IMR-90 (cell line): Measurements from ENCODE around the gene MSI1. TPM values are rescaled to one million over a fixed set of nuclear protein-coding genes. Genes with fewer than 3 reads are reported as not detected.

Experiments used
- ATAC-seq: fragments of 200-7000 bp; cut with Tn5 transposase; 2 replicates; pipeline ENCODE4 v1.9.1; 2020; ENCODE audit warnings: low read depth, mild to moderate bottlenecking, moderate library complexity
- BruUV-seq: library from RNA; stranded (reverse); fragments of 400-500 nt; replicated peaks from 2 replicates; lab custom pipeline; 2021; lab: Mats Ljungman, UMichigan
- CTCF ChIA-PET: fragments of 300-600 bp; formaldehyde crosslinking; extraction: SDS; loops from one replicate; lab custom pipeline; 2021; ENCODE audit warnings: antibody characterized with exemption; lab: Yijun Ruan, JAX
- POLR2A ChIA-PET: fragments of 300-600 bp; sonication (Branson Sonifier 250); formaldehyde crosslinking; loops from one replicate; lab custom pipeline; 2022; ENCODE audit warnings: antibody characterized with exemption; ENCODE audit not compliant: unreplicated experiment; lab: Charles Lee
- DNase-seq: peaks from one replicate; pipeline ENCODE4 v3.0.0; 2013
- H2AFZ ChIP-seq: replicated peaks from 2 replicates; pipeline ENCODE3; 2013; ENCODE audit warnings: low read length, mild to moderate bottlenecking; ENCODE audit not compliant: poor library complexity
- H2AK5ac ChIP-seq: 2 replicates; pipeline ENCODE4 v1.6.1; 2013; ENCODE audit warnings: low read depth, low read length, inconsistent platforms
- H2AK9ac ChIP-seq: replicated peaks from 2 replicates; pipeline ENCODE3; 2013; ENCODE audit warnings: mild to moderate bottlenecking, low read depth, low read length, moderate library complexity; ENCODE audit not compliant: poor library complexity
- H2BK120ac ChIP-seq: 2 replicates; pipeline ENCODE4 v1.6.1; 2013; ENCODE audit warnings: low read depth, low read length, inconsistent platforms
- H2BK15ac ChIP-seq: 3 replicates; pipeline ENCODE4 v1.6.1; 2013; ENCODE audit warnings: low read depth, low read length, inconsistent platforms
- H2BK20ac ChIP-seq: 2 replicates; pipeline ENCODE4 v1.6.1; 2013; ENCODE audit warnings: low read depth, mild to moderate bottlenecking, inconsistent platforms, low read length, moderate library complexity
- H2BK5ac ChIP-seq: 2 replicates; pipeline ENCODE4 v1.6.1; 2013; ENCODE audit warnings: mild to moderate bottlenecking, low read depth, low read length, inconsistent platforms; ENCODE audit not compliant: poor library complexity, severe bottlenecking
- H3K14ac ChIP-seq: replicated peaks from 2 replicates; pipeline ENCODE4 v1.6.1; 2013; ENCODE audit warnings: low read depth, low read length, inconsistent platforms
- H3K18ac ChIP-seq: 2 replicates; pipeline ENCODE4 v1.6.1; 2013; ENCODE audit warnings: low read depth, low read length, control low read depth
- H3K23ac ChIP-seq: 2 replicates; pipeline ENCODE4 v1.6.1; 2013; ENCODE audit warnings: low read depth, low read length, inconsistent platforms
- H3K27ac ChIP-seq: 2 replicates; pipeline ENCODE4 v1.5.1; 2013; ENCODE audit warnings: mild to moderate bottlenecking, control low read depth, low read length; ENCODE audit not compliant: insufficient read depth
- H3K27me3 ChIP-seq: 2 replicates; pipeline ENCODE4 v1.6.1; 2013; ENCODE audit warnings: low read length; ENCODE audit not compliant: control insufficient read depth, insufficient read depth
- H3K36me3 ChIP-seq: 2 replicates; pipeline ENCODE4 v1.6.1; 2013; ENCODE audit warnings: low read length, mixed read lengths; ENCODE audit not compliant: control insufficient read depth, insufficient read depth
- H3K4ac ChIP-seq: 2 replicates; pipeline ENCODE4 v1.6.1; 2013; ENCODE audit warnings: low read depth, low read length, inconsistent platforms
- H3K4me1 ChIP-seq: 2 replicates; pipeline ENCODE4 v1.6.1; 2013; ENCODE audit warnings: low read length, mixed read lengths; ENCODE audit not compliant: control insufficient read depth, insufficient read depth
- H3K4me2 ChIP-seq: 2 replicates; pipeline ENCODE4 v1.6.1; 2013; ENCODE audit warnings: low read depth, mild to moderate bottlenecking, control low read depth, low read length, moderate library complexity
- H3K4me3 ChIP-seq: 2 replicates; pipeline ENCODE4 v1.5.1; 2013; ENCODE audit warnings: low read depth, mild to moderate bottlenecking, control low read depth, low read length, moderate library complexity; ENCODE audit not compliant: insufficient read depth
- H3K56ac ChIP-seq: 2 replicates; pipeline ENCODE4 v1.6.1; 2013; ENCODE audit warnings: low read length, inconsistent platforms; ENCODE audit not compliant: insufficient read depth; ENCODE audit errors: extremely low read depth
- H3K79me1 ChIP-seq, 2 experiments: 2 replicates each; pipeline ENCODE4 v1.6.1; 2013; ENCODE audit warnings: low read length in 2 of 2, inconsistent platforms in 1 of 2, low read depth in 1 of 2
- H3K9ac ChIP-seq: 2 replicates; pipeline ENCODE4 v1.6.1; 2013; ENCODE audit warnings: low read depth, low read length, control low read depth
- H3K9me1 ChIP-seq: 2 replicates; pipeline ENCODE4 v1.6.1; 2013; ENCODE audit warnings: low read length, inconsistent platforms; ENCODE audit not compliant: insufficient read depth
- H3K9me3 ChIP-seq: 2 replicates; pipeline ENCODE4 v1.6.1; 2013; ENCODE audit warnings: low read length; ENCODE audit not compliant: control insufficient read depth, insufficient read depth
- H4K20me1 ChIP-seq: 2 replicates; pipeline ENCODE4 v1.6.1; 2013; ENCODE audit warnings: low read length, inconsistent platforms; ENCODE audit not compliant: insufficient read depth
- H4K5ac ChIP-seq: 2 replicates; pipeline ENCODE4 v1.6.1; 2013; ENCODE audit warnings: mild to moderate bottlenecking, low read depth, low read length, control low read depth
- H4K8ac ChIP-seq, 2 experiments: 2 replicates each; pipeline ENCODE4 v1.6.1; 2013; ENCODE audit warnings: low read depth in 2 of 2, low read length in 2 of 2, control low read depth in 1 of 2, inconsistent platforms in 1 of 2
- H4K91ac ChIP-seq: 2 replicates; pipeline ENCODE4 v1.6.1; 2013; ENCODE audit warnings: low read depth, low read length, inconsistent platforms; ENCODE audit not compliant: insufficient read depth
- BHLHE40 ChIP-seq: fragments of 150-350 bp; IDR thresholded peaks from 2 replicates; pipeline ENCODE4 v1.6.1; 2016; ENCODE audit warnings: mild to moderate bottlenecking, low read depth, low read length
- CTCF ChIP-seq: conservative IDR thresholded peaks from 2 replicates; pipeline ENCODE4 v1.5.1; 2012; ENCODE audit warnings: mild to moderate bottlenecking, low read depth, low read length, improper control_type of control experiment
- ELK1 ChIP-seq: fragments of 150-350 bp; IDR thresholded peaks from 2 replicates; pipeline ENCODE4 v1.6.1; 2016; ENCODE audit warnings: low read depth, mild to moderate bottlenecking, low read length, moderate library complexity, borderline replicate concordance
- FOS ChIP-seq: fragments of 150-350 bp; IDR thresholded peaks from 2 replicates; pipeline ENCODE4 v1.6.1; 2016; ENCODE audit warnings: low read depth, low read length
- MAZ ChIP-seq: IDR thresholded peaks from 2 replicates; pipeline ENCODE4 v1.6.1; 2012; ENCODE audit warnings: low read depth, mild to moderate bottlenecking, low read length, improper control_type of control experiment, moderate library complexity, borderline replicate concordance
- MXI1 ChIP-seq: IDR thresholded peaks from 2 replicates; pipeline ENCODE4 v1.6.1; 2012; ENCODE audit warnings: low read depth, mild to moderate bottlenecking, low read length, moderate library complexity, borderline replicate concordance
- RCOR1 ChIP-seq: IDR thresholded peaks from 2 replicates; pipeline ENCODE4 v1.6.1; 2012; ENCODE audit warnings: mild to moderate bottlenecking, low read length, improper control_type of control experiment; ENCODE audit not compliant: insufficient replicate concordance
- RFX5 ChIP-seq: IDR thresholded peaks from 2 replicates; pipeline ENCODE4 v1.8.0; 2012; ENCODE audit warnings: low read depth, mild to moderate bottlenecking, low read length, moderate library complexity
- SMC3 ChIP-seq: fragments of 150-350 bp; IDR thresholded peaks from 2 replicates; pipeline ENCODE4 v1.6.1; 2016; ENCODE audit warnings: low read depth, mild to moderate bottlenecking, antibody characterized with exemption, low read length, moderate library complexity
- USF2 ChIP-seq: fragments of 150-350 bp; IDR thresholded peaks from 2 replicates; pipeline ENCODE4 v1.6.1; 2017; ENCODE audit warnings: mild to moderate bottlenecking, antibody characterized with exemption, low read length, low read depth
- WGBS, 2 experiments: methylation state at CpG; one replicate each; pipeline versions ENCODE4 v1.1.5 to v1.1.7; 2013; ENCODE audit warnings: missing lambda C conversion rate in 2 of 2; ENCODE audit not compliant: insufficient read length in 1 of 2; ENCODE audit errors: extremely low coverage in 2 of 2; 5-methylcytosine and 5-hydroxymethylcytosine counted together
- dilution Hi-C: fragments of 300-500 bp; cut with HindIII; formaldehyde crosslinking; loops from one replicate; pipeline ENCODE4 v1.14.3; 2018; ENCODE audit warnings: low sequenced_read_pairs; ENCODE audit not compliant: unreplicated experiment
- in situ Hi-C: fragments of 300-500 bp; cut with MboI; formaldehyde crosslinking; loops from 3 replicates; pipeline ENCODE4 v1.14.3; 2019; ENCODE audit warnings: low sequenced_read_pairs, inconsistent platforms, mixed read lengths
- intact Hi-C: fragments of 100-400 bp; cut with micrococcal nuclease; formaldehyde crosslinking; loops from 2 replicates; pipeline ENCODE4 v1.10.0; 2022
- polyA plus RNA-seq, 3 experiments: library from polyadenylated mRNA; depleted of rRNA; stranded (reverse); fragments of >200 nt; gene quantifications; 2 replicates each; pipeline ENCODE4 v1.2.3, GENCODE V29; 2012; ENCODE audit warnings: low replicate concordance in 1 of 3
- total RNA-seq: library from RNA; depleted of rRNA; stranded (reverse); fragments of >200 nt; gene quantifications from 2 replicates; pipeline ENCODE4 v1.2.3, GENCODE V29; 2012

Gene MSI1
- total and polyA plus RNA-seq, 2 of the 4 experiments (the other 2 are of a cell fraction) = not detected

- Histone ChIP-seq H4K8ac (no peak overlapping the region), H4K20me1 (no peaks in the 10 kb centered on the region), H2BK120ac (no peak overlapping the region), H3K14ac (no peak overlapping the region), H2AK5ac (no peak overlapping the region), H3K4me2 (no peak overlapping the region), H3K79me1 (no peaks in the 10 kb centered on the region), H3K27me3 (peaks cover 39% of the 10 kb centered on the region), H4K91ac (no peak overlapping the region), H3K4me1 (no peaks in the 10 kb centered on the region), H3K9me1 (no peaks in the 10 kb centered on the region), H2AK9ac (no peak overlapping the region), H3K23ac (no peak overlapping the region), H2BK20ac (no peak overlapping the region), H3K18ac (no peak overlapping the region), H3K4me3 (no peak overlapping the region), H2BK15ac (no peak overlapping the region), H3K9ac (no peak overlapping the region), H3K27ac (no peak overlapping the region), H2BK5ac (no peak overlapping the region), H3K36me3 (no peaks in the 10 kb centered on the region), H2AFZ (no peak overlapping the region), H4K5ac (no peak overlapping the region), H3K56ac (no peak overlapping the region), H3K4ac (no peak overlapping the region), H3K9me3 (no peaks in the 10 kb centered on the region)
- no TSS peak for BruUV-seq
- dilution Hi-C loops = no loop called here
- 91% methylated on average over 9 of the region's 15 CpGs; no CpG with 5 or more reads in 1 of the 2 experiments for WGBS, 2 experiments
- DNase-seq = no peak
- TF ChIP-seq MAZ (no peak), BHLHE40 (no peak), SMC3 (no peak), MXI1 (no peak), FOS (no peak), USF2 (no peak), RCOR1 (no peak), CTCF (no peak), ELK1 (no peak), RFX5 (no peak)
- intact Hi-C loops = no loop called here
- CTCF ChIA-PET = no interaction called here
- in situ Hi-C loops = loop anchor here (25.0 kb wide), 1 partner anchor 91 kb away; the partner anchor contains the start of genes COX6A1, GATC and TRIAP1
- POLR2A ChIA-PET = no interaction called here
- ATAC-seq = no peak
Observed at GRCh38 chr12:120346031-120346430, 22.9 kb downstream of the MSI1 start.
